Measurements from ENCODE around the gene RFX2.

Gene RFX2

GRCh38 chr19:5951338-5951861 lies 158.9 kb downstream of the RFX2 start:
- DNase-seq: peak; percentile 58 to 69 (median 60)

- DNase-seq: no peak
These were observed 159.6 kb downstream of the RFX2 start for GRCh38 chr19:5950741-5951140.

GRCh38 chr19:5949792-5950305 lies 160.5 kb downstream of the RFX2 start:
- no peak for DNase-seq

GRCh38 chr19:5948752-5949564 lies 161.3 kb downstream of the RFX2 start:
- no peak for DNase-seq

GRCh38 chr19:5947435-5947834 lies 162.9 kb downstream of the RFX2 start:
- DNase-seq: peak; percentile 80 to 90 (median 89)

GRCh38 chr19:5943623-5944022 lies 166.7 kb downstream of the RFX2 start:
- peak; percentile 40 to 45 (median 41) for DNase-seq

All from suppressor macrophage treated with lipopolysaccharide for 1 hour (primary cell).